K562 (cell line): Measurements from ENCODE around the gene TSPAN11. TPM values are rescaled to one million over a fixed set of nuclear protein-coding genes. Genes with fewer than 3 reads are reported as not detected.

Source experiments
- ATAC-seq: fragments of 200-7000 bp; cut with Tn5 transposase; 3 replicates; pipeline ENCODE4 v1.9.1; 2020; ENCODE audit warnings: moderate library complexity
- BruUV-seq: library from RNA; stranded (reverse); fragments of 400-500 nt; replicated peaks from 2 replicates; lab custom pipeline; 2021; lab: Mats Ljungman, UMichigan
- CTCF ChIA-PET: fragments of 300-600 bp; formaldehyde crosslinking; extraction: SDS; loops from one replicate; lab custom pipeline; 2021; ENCODE audit warnings: low intra/inter-chr PET ratio; lab: Yijun Ruan, JAX
- POLR2A ChIA-PET: fragments of 300-600, 350-650 bp; sonication (Branson Sonifier 250); formaldehyde crosslinking; extraction: SDS; loops from one replicate; lab custom pipeline; 2021; ENCODE audit warnings: antibody characterized with exemption, inconsistent platforms; lab: Yijun Ruan, JAX
- DNase-seq, 4 experiments: peaks; one replicate each; pipeline versions ENCODE4 v3.0.0 to v3.0.0-alpha.2; 2011 to 2018; ENCODE audit warnings: low spot score in 3 of 4, mixed read lengths in 3 of 4; ENCODE audit errors: extremely low read depth in 1 of 4
- FAIRE-seq: peaks from 2 replicates; lab custom pipeline; 2011; peaks lifted over from hg19 to GRCh38; lab: Jason Lieb, UNC
- H2AFZ ChIP-seq: 2 replicates; pipeline ENCODE4 v1.6.0; 2011; ENCODE audit warnings: low read depth, low read length, control low read depth, inconsistent platforms
- H3K27ac ChIP-seq: fragments of 200-600 bp; 3 replicates; pipeline ENCODE4 v1.8.0; 2011; ENCODE audit warnings: low read depth, mild to moderate bottlenecking, control low read depth, inconsistent platforms, low read length, moderate library complexity, mixed read lengths; ENCODE audit errors: extremely low read depth
- H3K27me3 ChIP-seq, 2 experiments: fragments of 300-600 bp in 1 of 2; 2 replicates in 1 of 2; 3 replicates in 1 of 2; pipeline versions ENCODE4 v1.6.0 to v1.8.0; 2011; ENCODE audit warnings: inconsistent platforms in 2 of 2, low read length in 2 of 2, mild to moderate bottlenecking in 1 of 2, mixed read lengths in 1 of 2, moderate library complexity in 1 of 2; ENCODE audit not compliant: control insufficient read depth in 2 of 2, insufficient read depth in 2 of 2
- H3K36me3 ChIP-seq: fragments of 300-600 bp; 3 replicates; pipeline ENCODE4 v1.8.0; 2011; ENCODE audit warnings: mild to moderate bottlenecking, low read length, inconsistent platforms; ENCODE audit not compliant: control insufficient read depth, insufficient read depth
- H3K4me1 ChIP-seq, 2 experiments: fragments of 200-600 bp in 1 of 2; replicated peaks in 1 of 2; 2 replicates in 1 of 2; 3 replicates in 1 of 2; pipeline versions ENCODE4 v1.5.1 to v1.8.0; 2011; ENCODE audit warnings: inconsistent platforms in 2 of 2, low read length in 2 of 2, mild to moderate bottlenecking in 1 of 2, mixed read lengths in 1 of 2, moderate library complexity in 1 of 2; ENCODE audit not compliant: control insufficient read depth in 2 of 2, insufficient read depth in 2 of 2
- H3K4me2 ChIP-seq: 2 replicates; pipeline ENCODE4 v1.6.1; 2011; ENCODE audit warnings: low read length, control low read depth, inconsistent platforms, mixed read lengths; ENCODE audit not compliant: insufficient read depth
- H3K4me3 ChIP-seq: fragments of 200-600 bp; sonication (generic), shearing (Covaris generic); 2 replicates; pipeline ENCODE4 v1.5.1; 2016; ENCODE audit warnings: control low read depth, inconsistent platforms
- H3K79me2 ChIP-seq: fragments of 200-600 bp; 3 replicates; pipeline ENCODE4 v1.8.0; 2011; ENCODE audit warnings: low read length, inconsistent platforms; ENCODE audit not compliant: control insufficient read depth, insufficient read depth
- H3K9ac ChIP-seq, 2 experiments: 2 replicates each; pipeline versions ENCODE4 v1.6.0 to v1.6.1; 2011; ENCODE audit warnings: low read depth in 2 of 2, low read length in 2 of 2, control low read depth in 1 of 2, inconsistent platforms in 1 of 2, mild to moderate bottlenecking in 1 of 2, mixed read lengths in 1 of 2; ENCODE audit not compliant: insufficient read depth in 1 of 2
- H3K9me1 ChIP-seq: one replicate; pipeline ENCODE4 v1.6.0; 2011; ENCODE audit warnings: inconsistent platforms, mild to moderate bottlenecking, low read length, moderate library complexity; ENCODE audit not compliant: control insufficient read depth, insufficient read depth
- H3K9me3 ChIP-seq: replicated peaks from 2 replicates; pipeline ENCODE4 v1.5.1; 2011; ENCODE audit warnings: low read depth, low read length, inconsistent platforms; ENCODE audit not compliant: control insufficient read depth, insufficient read depth
- H4K20me1 ChIP-seq: replicated peaks from 2 replicates; pipeline ENCODE4 v1.6.1; 2011; ENCODE audit warnings: low read length, inconsistent platforms, mixed read lengths; ENCODE audit not compliant: control insufficient read depth, insufficient read depth
- CBFA2T2 ChIP-seq: fragments of 450-650 bp; conservative IDR thresholded peaks from 2 replicates; pipeline ENCODE4 v1.6.1; 2017; ENCODE audit warnings: mild to moderate bottlenecking
- DDX20 ChIP-seq: fragments of 450-650 bp; IDR thresholded peaks from 2 replicates; pipeline ENCODE4 v1.6.1; 2016; ENCODE audit warnings: missing genetic modification characterization, low read depth, mild to moderate bottlenecking, missing compliant biosample characterization, moderate library complexity
- EWSR1 ChIP-seq: fragments of 450-650 bp; IDR thresholded peaks from 2 replicates; pipeline ENCODE4 v1.6.1; 2018; ENCODE audit warnings: borderline replicate concordance, mild to moderate bottlenecking, low read depth, moderate library complexity; ENCODE audit not compliant: partially characterized antibody
- ILF3 ChIP-seq: fragments of 450-650 bp; IDR thresholded peaks from 2 replicates; pipeline ENCODE4 v1.6.1; 2018; ENCODE audit warnings: antibody characterized with exemption, mild to moderate bottlenecking, moderate library complexity, borderline replicate concordance
- NCOA1 ChIP-seq: fragments of 450-650 bp; IDR thresholded peaks from 2 replicates; pipeline ENCODE4 v1.6.1; 2016; ENCODE audit warnings: low read depth
- NFRKB ChIP-seq: fragments of 450-650 bp; IDR thresholded peaks from 2 replicates; pipeline ENCODE4 v1.6.1; 2016; ENCODE audit warnings: low read depth
- ZNF232 ChIP-seq: sonication (generic); formaldehyde crosslinking; IDR thresholded peaks from 2 replicates; pipeline ENCODE4 v1.8.0; 2022; ENCODE audit warnings: mild to moderate bottlenecking, missing genetic modification reagents
- ZNF551 ChIP-seq: fragments of 250-450 bp; sonication (Bioruptor Pico); IDR thresholded peaks from 2 replicates; pipeline ENCODE4 v1.5.0; 2021; ENCODE audit warnings: mild to moderate bottlenecking, moderate library complexity
- WGBS: fragments of 100-300 bp; shearing (Covaris generic); methylation state at CpG from one replicate; pipeline ENCODE4 v1.1.6; 2016; ENCODE audit warnings: low coverage, mixed read lengths; ENCODE audit not compliant: insufficient coverage; ENCODE audit errors: missing lambda C conversion rate; 5-methylcytosine and 5-hydroxymethylcytosine counted together
- in situ Hi-C: fragments of 300-500 bp; cut with MboI; formaldehyde crosslinking; loops from 4 replicates; pipeline ENCODE4 v1.15.0; 2018; ENCODE audit warnings: inconsistent platforms, mixed read lengths
- intact Hi-C: fragments of 100-400 bp; cut with micrococcal nuclease; formaldehyde crosslinking; loops from 2 replicates; pipeline ENCODE4 v1.14.2; 2022
- polyA plus RNA-seq, 8 experiments: library from polyadenylated mRNA; depleted of rRNA in 4 of 8; stranded (reverse) in 5 of 8; unstranded in 3 of 8; fragments of >200 nt; fragmentation: Nextera tagmentation in 2 of 8; fragmentation: Illumina TruSeq in 1 of 8; extraction: Ambion mirVana in 2 of 8; extraction: Trizol in 1 of 8; gene quantifications; 2 replicates each; pipeline versions ENCODE4 v1.2.1 to v1.2.3, GENCODE V29; 2011 to 2014; ENCODE audit warnings: inconsistent platforms in 1 of 8, missing spikeins in 1 of 8
- total RNA-seq, 7 experiments: library from RNA; depleted of rRNA in 6 of 7; stranded (reverse); fragments of >200 nt in 6 of 7; fragmentation: Illumina TruSeq in 2 of 7; extraction: Trizol in 2 of 7; gene quantifications; 2 replicates each; pipeline versions ENCODE4 v1.2.1 to v1.2.3, GENCODE V29; 2011 to 2021; ENCODE audit warnings: low replicate concordance in 1 of 7
- TF ChIP-seq, protein P1 (sequence below), 2 experiments: IDR thresholded peaks in 1 of 2; conservative IDR thresholded peaks in 1 of 2; 2 replicates each; pipeline ENCODE4 v1.6.1; 2016; ENCODE audit warnings: low read depth in 2 of 2, mild to moderate bottlenecking in 1 of 2, missing compliant biosample characterization in 1 of 2, missing genetic modification characterization in 1 of 2, moderate library complexity in 1 of 2

The TSPAN11 gene
- total and polyA plus RNA-seq, 9 of the 15 experiments (the other 6 are each of a cell fraction or from before 2014, with no cell fraction given), result not detected

DNA sequence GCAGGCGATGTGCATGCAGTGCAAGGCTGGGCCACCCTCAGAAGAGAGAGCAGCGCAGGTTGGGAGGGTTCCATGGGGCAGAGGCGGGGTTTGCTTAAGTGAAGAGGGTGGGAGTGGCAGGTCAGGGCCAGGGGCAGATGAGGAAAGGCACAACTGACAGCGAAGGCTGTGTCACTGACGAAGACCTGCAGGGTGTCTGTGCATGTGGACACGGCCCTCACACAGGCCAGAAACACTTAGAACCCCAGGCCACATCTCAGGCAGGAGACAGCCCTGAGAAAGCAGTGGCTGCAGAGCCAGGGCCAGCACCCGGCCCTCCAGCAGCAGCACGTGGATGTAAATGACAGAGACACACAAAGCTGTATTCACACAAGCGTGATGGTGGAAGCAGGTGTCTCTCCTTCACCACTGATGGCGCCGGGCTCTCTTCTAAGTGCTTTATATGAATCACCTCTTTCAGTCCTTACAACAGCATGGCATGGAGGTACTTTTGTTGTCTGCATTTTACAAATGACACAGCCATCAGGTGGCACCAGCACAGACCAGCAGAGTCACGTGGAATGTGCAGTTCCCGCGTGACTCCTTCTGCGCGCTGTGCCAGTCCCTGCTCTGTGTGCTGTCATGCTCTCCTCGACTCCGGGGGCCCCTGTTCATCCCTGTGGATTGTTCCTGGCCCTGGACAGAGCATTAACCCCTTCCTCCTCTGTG is 54.6 kb downstream of the TSPAN11 start:
- no peak overlapping the region for H3K4me2 ChIP-seq
- CTCF ChIA-PET, result no interaction called here
- H4K20me1 ChIP-seq, result peaks cover 4% of the 10 kb centered on the region; the same call in 1 of the 2 replicates
- no peak overlapping the region for H2AFZ ChIP-seq
- no peak overlapping the region for H3K4me3 ChIP-seq
- H3K27me3 ChIP-seq, result peaks cover 32 to 83% of the 10 kb centered on the region in 2 experiments; a peak in 4 of 5 replicates
- BruUV-seq, result no TSS peak
- TF ChIP-seq DDX20 (tag), result no peak
- no peak for TF ChIP-seq EWSR1
- TF ChIP-seq CBFA2T2, result no peak
- TF ChIP-seq ILF3, result no peak
- TF ChIP-seq NCOA1, result no peak
- TF ChIP-seq NFRKB, result no peak
- TF ChIP-seq ZNF551 (CRISPR knock-in tag), result no peak
- TF ChIP-seq ZNF232, result no peak
- TF ChIP-seq, protein P1, sequence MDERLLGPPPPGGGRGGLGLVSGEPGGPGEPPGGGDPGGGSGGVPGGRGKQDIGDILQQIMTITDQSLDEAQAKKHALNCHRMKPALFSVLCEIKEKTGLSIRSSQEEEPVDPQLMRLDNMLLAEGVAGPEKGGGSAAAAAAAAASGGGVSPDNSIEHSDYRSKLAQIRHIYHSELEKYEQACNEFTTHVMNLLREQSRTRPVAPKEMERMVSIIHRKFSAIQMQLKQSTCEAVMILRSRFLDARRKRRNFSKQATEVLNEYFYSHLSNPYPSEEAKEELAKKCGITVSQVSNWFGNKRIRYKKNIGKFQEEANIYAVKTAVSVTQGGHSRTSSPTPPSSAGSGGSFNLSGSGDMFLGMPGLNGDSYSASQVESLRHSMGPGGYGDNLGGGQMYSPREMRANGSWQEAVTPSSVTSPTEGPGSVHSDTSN (CRISPR knock-in tag; IDR thresholded peaks at IDR 0.05; ENCODE audit: low read depth), result no peak
- TF ChIP-seq, protein P1 (tag; conservative IDR thresholded peaks at IDR 0.05; ENCODE audit: low read depth), result no peak
- no peaks in the 10 kb centered on the region for H3K79me2 ChIP-seq
- no peaks in the 10 kb centered on the region for H3K9me3 ChIP-seq
- no peak for FAIRE-seq
- POLR2A ChIA-PET, result no interaction called here
- H3K9me1 ChIP-seq, result no peaks in the 10 kb centered on the region
- no peak for DNase-seq
- no peaks in the 10 kb centered on the region for H3K4me1 ChIP-seq
- ATAC-seq, result no peak
- no peak overlapping the region for H3K9ac ChIP-seq
- intact Hi-C loops, result no loop called here
- no peak overlapping the region for H3K27ac ChIP-seq
- WGBS, result 3% methylated on average over 18 of the region's 18 CpGs
- in situ Hi-C loops, result no loop called here
- no peaks in the 10 kb centered on the region for H3K36me3 ChIP-seq
